Retinal pigment epithelial cell (primary cell): ENCODE results near the gene AMPH.

Source experiments
- DNase-seq: peaks from one replicate; pipeline ENCODE4 v3.0.0-alpha.2; 2010; ENCODE audit warnings: low read depth
- H3K4me3 ChIP-seq: 2 replicates; pipeline ENCODE4 v1.5.1; 2011; ENCODE audit warnings: mild to moderate bottlenecking, low read length, control low read depth, moderate library complexity
- CTCF ChIP-seq: conservative IDR thresholded peaks from 2 replicates; pipeline ENCODE4 v1.5.1; 2011; ENCODE audit warnings: low read depth, low read length, control low read depth, inconsistent platforms

The AMPH gene

GRCh38 chr7:38334163-38334562 is 297.0 kb downstream of the AMPH start:
- no peak for DNase-seq
- TF ChIP-seq CTCF, result no peak
- no peak overlapping the region for H3K4me3 ChIP-seq
